GM23338 (cell line): Measurements from ENCODE around the gene PLA2G5. TPM values are rescaled to one million over a fixed set of nuclear protein-coding genes. Genes with fewer than 3 reads are reported as not detected.
"Not testable (repeated sequence)": the region's sequence is repeated elsewhere in the genome, so short reads cannot be mapped to it uniquely, and the experiment has no call there.

Source experiments
- ATAC-seq: fragments of 200-7000 bp; cut with Tn5 transposase; 3 replicates; pipeline ENCODE4 v1.9.1; 2020
- DNase-seq: peaks from one replicate; pipeline ENCODE4 v3.0.0-alpha.2; 2015; ENCODE audit warnings: low spot score
- H2AFZ ChIP-seq: fragments of 200-600 bp; sonication (generic); 2 replicates; pipeline ENCODE4 v1.8.0; 2016; ENCODE audit warnings: antibody characterized with exemption, mild to moderate bottlenecking, moderate library complexity
- H3F3A ChIP-seq: fragments of 200-600 bp; sonication (generic); replicated peaks from 2 replicates; pipeline ENCODE4 v1.8.0; 2017; ENCODE audit warnings: antibody characterized with exemption, mixed run types, low read depth
- H3K27ac ChIP-seq: fragments of 200-600 bp; sonication (generic); 2 replicates; pipeline ENCODE4 v1.6.1; 2016; ENCODE audit warnings: low read depth
- H3K27me3 ChIP-seq: fragments of 200-600 bp; sonication (generic); 2 replicates; pipeline ENCODE4 v1.8.0; 2016; ENCODE audit warnings: mild to moderate bottlenecking, mixed run types, moderate library complexity; ENCODE audit not compliant: insufficient read depth
- H3K36me3 ChIP-seq: fragments of 200-600 bp; sonication (generic); 2 replicates; pipeline ENCODE4 v1.8.0; 2016; ENCODE audit warnings: mild to moderate bottlenecking; ENCODE audit not compliant: insufficient read depth
- H3K4me1 ChIP-seq: fragments of 200-600 bp; sonication (generic); 2 replicates; pipeline ENCODE4 v1.8.0; 2016; ENCODE audit warnings: mild to moderate bottlenecking, moderate library complexity; ENCODE audit not compliant: insufficient read depth
- H3K4me2 ChIP-seq: fragments of 200-600 bp; sonication (generic); 2 replicates; pipeline ENCODE4 v1.7.1; 2017; ENCODE audit warnings: mixed run types
- H3K4me3 ChIP-seq: fragments of 200-600 bp; sonication (generic); 2 replicates; pipeline ENCODE4 v1.6.1; 2016; ENCODE audit warnings: mixed run types
- H3K79me2 ChIP-seq: fragments of 200-600 bp; sonication (generic); replicated peaks from 2 replicates; pipeline ENCODE4 v1.8.0; 2017; ENCODE audit warnings: mild to moderate bottlenecking; ENCODE audit not compliant: insufficient read depth
- H3K9me2 ChIP-seq: fragments of 200-600 bp; sonication (generic); 2 replicates; pipeline ENCODE4 v1.8.0; 2017; ENCODE audit not compliant: insufficient read depth
- H4K20me1 ChIP-seq: fragments of 200-600 bp; sonication (generic); replicated peaks from 2 replicates; pipeline ENCODE4 v1.8.0; 2017; ENCODE audit warnings: mild to moderate bottlenecking; ENCODE audit not compliant: insufficient read depth
- H3K27ac Mint-ChIP-seq: 2 replicates; pipeline ENCODE4 v1.8.0; 2020; ENCODE audit warnings: inconsistent platforms, mild to moderate bottlenecking, moderate library complexity, mixed read lengths
- H3K27me3 Mint-ChIP-seq: 3 replicates; pipeline ENCODE4 v1.8.0; 2022; ENCODE audit warnings: low read depth, mild to moderate bottlenecking, moderate library complexity, mixed read lengths, inconsistent platforms; ENCODE audit not compliant: insufficient read depth, poor library complexity
- H3K36me3 Mint-ChIP-seq: 3 replicates; pipeline ENCODE4 v1.8.0; 2021; ENCODE audit warnings: low read depth, mild to moderate bottlenecking, inconsistent platforms, moderate library complexity, mixed read lengths
- H3K4me1 Mint-ChIP-seq: 3 replicates; pipeline ENCODE4 v1.8.0; 2020; ENCODE audit warnings: mild to moderate bottlenecking, inconsistent platforms, mixed read lengths
- H3K4me3 Mint-ChIP-seq: 3 replicates; pipeline ENCODE4 v1.8.0; 2021; ENCODE audit warnings: moderate library complexity, mild to moderate bottlenecking, inconsistent platforms, mixed read lengths
- H3K9me3 Mint-ChIP-seq: 3 replicates; pipeline ENCODE4 v1.8.0; 2020; ENCODE audit warnings: moderate library complexity, mild to moderate bottlenecking, inconsistent platforms, mixed read lengths
- STAT1 ChIP-seq: IDR thresholded peaks from one replicate; pipeline ENCODE4 v1.6.1; 2016; ENCODE audit warnings: antibody characterized with exemption; ENCODE audit not compliant: unreplicated experiment
- ZNF462 ChIP-seq: fragments of 250-450 bp; sonication (Bioruptor Pico); IDR thresholded peaks from 2 replicates; pipeline ENCODE4 v1.5.0; 2020; ENCODE audit warnings: mild to moderate bottlenecking, moderate library complexity
- polyA plus RNA-seq: library from polyadenylated mRNA; unstranded; fragments of >200 nt; fragmentation: Nextera tagmentation; extraction: Ambion mirVana; gene quantifications from 2 replicates; pipeline ENCODE4 v1.2.1, GENCODE V29; 2016
- total RNA-seq: library from RNA; depleted of rRNA; stranded (reverse); fragments of >200 nt; shearing (Covaris generic); gene quantifications from 2 replicates; pipeline ENCODE4 v1.2.3, GENCODE V29; 2014

The PLA2G5 gene
- total and polyA plus RNA-seq, 2 experiments from 2014 or later: not detected

GRCh38 chr1:20028726-20029125 is 41.3 kb upstream of the PLA2G5 start (continued):
- no peak for TF ChIP-seq ZNF462 (CRISPR knock-in tag)

DNA sequence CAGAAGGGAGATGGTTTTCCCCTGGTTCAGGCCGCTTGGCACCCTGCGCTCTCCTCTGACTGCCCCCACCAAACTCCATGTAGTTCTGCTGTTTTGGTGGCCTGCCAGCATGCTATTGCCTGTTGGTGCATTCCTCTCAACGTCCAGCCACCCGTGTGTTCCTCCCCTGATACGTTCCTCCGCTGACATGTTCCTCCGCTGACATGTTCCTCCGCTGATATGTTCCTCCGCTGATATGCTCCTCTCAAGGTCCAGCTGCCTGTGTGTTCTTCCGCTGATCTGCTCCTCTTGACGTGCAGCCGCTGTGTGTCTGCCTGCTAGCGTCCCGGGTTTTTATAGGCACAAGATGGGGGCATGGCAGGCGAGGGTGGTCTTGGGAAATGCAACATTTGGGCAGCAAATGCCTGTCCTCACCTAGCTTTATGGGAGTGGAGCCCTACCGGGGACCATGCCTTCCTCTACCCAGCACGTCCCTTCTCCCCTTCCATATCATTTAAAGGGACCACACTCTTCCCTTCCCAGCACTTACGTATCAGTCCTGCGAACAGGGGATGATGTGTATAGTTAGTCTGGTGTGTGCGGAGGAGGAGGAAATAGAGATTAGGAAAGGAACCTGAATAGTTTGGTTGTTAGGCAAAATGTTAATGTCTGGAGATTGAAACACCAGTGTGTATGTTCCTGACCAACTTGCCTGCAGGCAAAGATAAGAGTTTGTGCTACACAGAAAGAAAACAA is 40.6 kb upstream of the PLA2G5 start:
- H3K36me3 Mint-ChIP-seq: no peaks in the 10 kb centered on the region; the same call in 2 of the 3 replicates
- H3K27ac Mint-ChIP-seq: no peak overlapping the region
- H4K20me1 ChIP-seq: no peaks in the 10 kb centered on the region
- DNase-seq: no peak
- no peaks in the 10 kb centered on the region for H3K36me3 ChIP-seq
- ATAC-seq: no peak
- H3K27me3 ChIP-seq: no peaks in the 10 kb centered on the region
- H3F3A ChIP-seq: no peaks in the 10 kb centered on the region
- no peak for TF ChIP-seq STAT1
- no peak overlapping the region for H3K4me3 Mint-ChIP-seq
- H3K27ac ChIP-seq: no peak overlapping the region
- no peak overlapping the region for H3K4me3 ChIP-seq
- H3K4me1 Mint-ChIP-seq: no peaks in the 10 kb centered on the region; the same call in 2 of the 3 replicates
- peaks cover 6% of the 10 kb centered on the region for H3K27me3 Mint-ChIP-seq
- no peaks in the 10 kb centered on the region for H3K4me1 ChIP-seq
- peaks cover 6% of the 10 kb centered on the region; the same call in 1 of the 2 replicates for H3K9me2 ChIP-seq
- peaks cover 2% of the 10 kb centered on the region; the same call in 2 of the 3 replicates for H3K9me3 Mint-ChIP-seq
- no peak overlapping the region for H2AFZ ChIP-seq
- H3K79me2 ChIP-seq: no peaks in the 10 kb centered on the region
- H3K4me2 ChIP-seq: no peak overlapping the region

- not testable (repeated sequence) for DNase-seq, H3K27me3 Mint-ChIP-seq, H3K79me2 ChIP-seq, H2AFZ ChIP-seq, H3K4me3 ChIP-seq, ATAC-seq, H3K36me3 Mint-ChIP-seq, H4K20me1 ChIP-seq, H3K27ac ChIP-seq, H3K27ac Mint-ChIP-seq, H3K9me2 ChIP-seq, H3K27me3 ChIP-seq, H3K4me2 ChIP-seq, H3K4me1 ChIP-seq, H3K4me3 Mint-ChIP-seq, H3K9me3 Mint-ChIP-seq, H3K4me1 Mint-ChIP-seq, H3K36me3 ChIP-seq, H3F3A ChIP-seq
These were observed 39.4 kb upstream of the PLA2G5 start for GRCh38 chr1:20030436-20031151.
